ENCODE results near the gene LCN6.
"Not testable (repeated sequence)": the region's sequence is repeated elsewhere in the genome, so short reads cannot be mapped to it uniquely, and the experiment has no call there.

The LCN6 gene

DNA sequence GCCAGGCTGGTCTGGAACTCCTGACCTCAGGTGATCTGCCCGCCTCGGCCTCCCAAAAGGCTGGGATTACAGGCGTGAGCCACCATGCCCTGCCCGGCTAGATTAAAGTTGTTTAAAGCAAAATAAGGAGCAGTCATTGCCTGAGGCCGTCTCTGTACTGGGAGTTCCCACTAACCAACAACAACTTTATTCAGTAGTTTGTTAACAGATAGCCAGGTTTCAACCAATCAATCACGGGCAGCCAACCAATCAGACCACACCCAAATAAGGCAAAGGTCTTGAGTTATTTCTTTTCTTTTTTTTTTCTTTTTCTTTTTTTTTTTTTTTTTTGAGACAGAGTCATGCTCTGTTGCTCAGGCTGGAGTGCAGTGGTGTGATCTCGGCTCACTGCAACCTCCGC is 43.6 kb downstream of the LCN6 start:
- DNase-seq: not testable (repeated sequence)

DNA sequence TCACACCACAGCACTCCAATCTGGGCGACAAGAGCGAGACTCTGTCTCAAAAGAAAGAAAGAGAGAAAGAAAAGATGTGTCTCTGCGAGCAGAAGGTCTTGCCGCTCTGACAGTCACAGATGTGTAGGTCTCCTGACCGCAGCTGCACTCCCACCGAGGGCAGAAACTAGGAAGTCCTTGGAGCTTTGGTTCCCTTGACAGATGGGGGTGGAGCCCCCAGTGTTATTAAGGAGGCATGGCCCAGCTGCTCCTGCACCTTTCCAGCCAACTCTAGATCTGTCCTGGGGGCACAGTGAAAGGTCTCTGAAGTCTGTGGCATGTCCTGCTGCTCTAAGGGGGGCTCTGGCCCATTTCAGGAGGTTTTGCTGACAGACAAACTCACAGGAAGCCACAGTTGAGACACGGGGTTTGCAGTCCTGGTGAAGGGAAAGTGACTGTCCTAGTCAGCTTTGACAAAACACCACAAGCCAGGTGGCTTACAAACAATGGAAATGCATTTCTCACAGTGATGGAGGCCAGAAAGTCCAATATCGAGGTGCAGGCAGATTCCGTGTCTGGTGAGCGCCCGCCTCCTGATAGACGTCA is 45.0 kb downstream of the LCN6 start:
- DNase-seq: no peak

DNA sequence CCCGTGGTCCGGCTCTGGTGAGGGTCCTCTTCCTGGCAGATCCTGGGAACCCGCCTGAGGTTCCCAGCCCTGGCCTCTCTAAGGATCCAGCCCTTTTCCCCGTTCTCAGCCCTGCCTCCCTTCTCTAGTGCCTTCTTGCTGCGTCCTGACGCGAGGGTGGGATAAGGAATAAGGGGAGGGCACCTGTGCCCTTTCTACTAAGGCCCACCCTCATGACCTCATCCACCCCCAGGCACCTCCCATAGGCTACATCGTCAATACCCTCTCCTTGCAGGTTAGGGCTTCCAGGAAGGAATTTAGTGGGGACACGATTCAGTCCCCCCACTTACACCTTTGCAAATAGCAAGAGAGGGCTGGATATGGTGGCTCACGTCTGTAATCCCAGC is 46.7 kb downstream of the LCN6 start:
- DNase-seq: no peak

DNA sequence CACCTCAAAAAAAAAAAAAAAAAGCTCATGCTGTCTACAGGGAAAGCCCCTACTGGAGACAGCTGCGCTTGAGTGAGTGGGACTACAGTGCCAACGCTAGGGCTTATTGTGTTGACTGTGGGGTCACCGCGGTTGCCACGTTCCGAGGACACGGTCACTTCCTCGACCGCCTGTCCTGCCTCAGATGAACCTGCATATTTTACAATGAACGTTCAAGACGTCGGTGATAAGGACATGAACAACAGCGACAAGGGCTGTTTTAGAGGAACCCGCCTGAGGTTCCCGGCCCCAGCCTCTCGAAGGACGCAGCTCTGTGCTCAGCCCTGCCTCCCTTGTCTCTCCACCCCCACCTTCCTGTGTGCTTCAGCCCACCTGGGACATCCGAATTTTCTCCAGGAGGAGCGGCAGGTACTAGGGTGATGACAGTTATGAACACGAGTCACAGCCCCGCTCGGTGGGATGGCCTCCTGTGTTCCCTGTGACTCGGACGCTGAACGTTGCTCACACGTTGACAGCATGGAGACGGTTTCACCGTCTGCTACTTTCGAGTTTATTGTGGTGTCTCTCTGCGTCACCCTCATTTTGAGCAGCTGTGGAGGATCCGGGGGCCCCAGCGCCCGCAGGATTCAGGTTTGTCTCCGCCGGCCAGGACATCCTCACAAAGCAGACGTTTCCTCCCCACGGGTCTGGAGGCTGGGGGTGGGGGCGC is 47.2 kb downstream of the LCN6 start:
- DNase-seq: no peak

DNA sequence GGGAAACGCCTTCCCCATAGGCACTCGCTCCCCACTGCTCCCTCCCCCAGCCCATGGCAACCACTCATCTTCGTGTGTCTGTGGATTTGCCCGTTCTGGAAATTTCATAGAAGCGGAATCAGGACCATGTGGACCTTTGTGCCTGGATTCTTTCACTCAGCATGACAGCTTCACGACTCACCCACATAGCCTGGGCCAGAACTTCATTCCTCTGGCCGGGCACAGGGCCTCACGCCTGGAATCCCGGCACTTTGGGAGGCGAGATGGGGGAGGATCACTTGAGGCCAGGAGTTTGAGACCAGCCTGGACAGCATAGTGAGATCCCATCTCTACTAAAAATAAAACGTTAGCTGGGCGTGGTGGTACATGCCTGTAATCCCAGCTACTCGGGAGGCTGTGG is 48.0 kb downstream of the LCN6 start:
- DNase-seq: no peak

DNA sequence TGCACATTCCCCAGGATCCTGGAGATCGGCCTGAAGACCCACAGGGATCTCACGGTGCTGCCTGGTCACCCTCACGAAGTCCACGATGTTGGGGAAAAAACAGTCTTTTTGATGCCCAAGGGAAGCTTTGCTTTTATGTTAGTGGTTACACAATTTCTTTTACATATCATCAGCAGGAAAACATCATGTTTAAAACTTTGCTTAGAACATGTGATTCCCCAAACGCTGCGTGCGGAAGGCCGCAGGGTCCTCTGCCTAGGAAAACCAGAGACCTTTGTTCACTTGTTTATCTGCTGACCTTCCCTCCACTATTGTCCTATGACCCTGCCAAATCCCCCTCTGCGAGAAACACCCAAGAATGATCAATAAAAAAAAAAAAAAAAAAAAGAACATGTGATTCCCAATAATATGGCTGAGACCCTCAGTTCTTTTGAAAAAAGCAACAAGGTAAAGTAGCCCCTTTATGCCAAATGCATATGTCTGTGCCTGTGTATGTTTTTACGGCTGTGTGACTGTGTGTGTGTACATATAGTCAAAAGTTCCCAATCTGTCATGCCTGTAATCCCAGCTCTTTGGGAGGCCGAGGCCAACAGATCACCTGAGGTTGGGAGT is 49.6 kb downstream of the LCN6 start:
- DNase-seq: no peak

DNA sequence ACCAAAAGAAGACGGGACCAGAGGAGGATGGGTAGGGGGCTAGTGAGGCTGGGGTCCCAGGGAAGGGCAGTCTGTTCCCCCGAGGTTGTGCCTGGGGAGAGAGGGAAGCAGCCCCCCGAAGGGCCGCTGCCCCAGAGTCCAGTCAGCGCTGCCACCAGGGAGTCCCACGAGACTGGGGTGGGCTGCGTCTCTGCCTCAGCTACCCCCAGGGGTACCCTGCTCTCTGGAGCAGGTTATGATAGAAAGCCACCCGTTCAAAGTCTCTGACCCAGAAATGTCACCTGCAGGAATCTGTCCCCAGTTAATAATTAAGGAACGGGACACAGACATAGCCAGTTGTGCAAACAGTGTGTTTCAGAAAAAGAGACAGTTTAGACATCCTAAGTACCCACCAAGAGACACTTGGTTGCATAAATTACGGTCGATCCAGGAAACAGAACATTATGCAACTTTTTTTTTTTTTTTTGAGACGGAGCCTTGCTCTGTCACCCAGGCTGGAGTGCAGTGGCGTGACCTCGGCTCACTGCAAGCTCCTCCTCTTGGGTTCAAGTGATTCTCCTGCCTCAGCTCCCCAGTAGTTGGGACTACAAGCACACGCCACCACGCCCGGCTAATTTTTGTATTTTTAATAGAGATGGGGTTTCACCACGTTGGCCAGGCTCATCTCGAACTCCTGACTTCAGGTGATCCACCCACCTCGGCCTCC is 50.4 kb downstream of the LCN6 start:
- DNase-seq: no peak

DNA sequence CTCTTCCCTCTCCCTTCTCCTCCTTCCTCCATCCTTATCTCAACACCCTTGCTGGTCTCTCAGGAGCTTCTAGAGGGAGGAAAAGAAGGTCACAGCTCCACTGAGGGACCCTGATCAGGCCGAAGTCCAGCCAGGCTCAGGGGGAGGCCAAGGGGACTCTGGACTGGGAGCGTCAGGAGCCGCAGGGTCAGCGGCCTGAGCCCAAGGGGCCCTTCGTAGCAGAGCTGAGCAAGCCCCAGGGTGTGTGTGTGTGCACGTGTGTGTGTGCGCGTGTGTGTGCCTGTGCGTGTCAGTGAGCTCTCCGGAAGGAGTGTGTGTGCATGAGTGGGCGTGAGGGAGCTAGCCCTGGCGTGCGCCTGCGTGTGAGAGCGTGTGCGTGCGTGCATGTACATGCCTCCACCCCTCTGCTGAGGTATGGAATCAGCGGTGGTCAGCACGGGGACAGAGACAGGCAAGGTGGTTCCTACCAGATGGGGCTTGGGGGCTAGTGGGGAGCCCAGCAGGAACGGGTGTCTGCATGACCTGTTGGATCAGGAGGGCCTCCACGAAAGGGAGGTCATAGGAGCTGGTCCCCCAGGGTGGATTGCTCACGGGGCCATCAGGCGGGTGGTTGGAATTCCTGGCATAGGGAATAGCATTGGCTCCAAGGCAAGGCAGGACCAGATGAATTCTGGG is 51.0 kb downstream of the LCN6 start:
- DNase-seq: no peak

DNA sequence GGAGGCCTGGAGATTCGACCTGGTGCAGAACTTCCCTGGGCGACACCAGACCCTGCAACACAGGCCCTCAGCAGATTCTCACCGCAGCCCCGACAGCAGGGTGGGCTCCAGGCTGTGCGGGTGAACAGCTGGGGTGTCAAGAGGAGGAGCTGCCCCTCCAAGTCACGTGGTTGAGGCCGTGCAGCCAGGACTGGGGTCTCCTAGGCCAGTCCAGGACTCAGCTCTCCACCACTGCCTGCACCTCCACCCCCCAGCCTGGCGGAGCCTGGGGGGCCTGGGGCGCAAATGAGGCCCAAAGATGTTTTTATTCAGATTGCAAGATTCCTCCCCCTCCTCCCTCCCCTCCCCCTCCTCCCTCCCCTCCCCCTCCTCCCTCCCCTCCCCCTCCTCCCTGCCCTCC is 51.8 kb downstream of the LCN6 start:
- DNase-seq: no peak

DNA sequence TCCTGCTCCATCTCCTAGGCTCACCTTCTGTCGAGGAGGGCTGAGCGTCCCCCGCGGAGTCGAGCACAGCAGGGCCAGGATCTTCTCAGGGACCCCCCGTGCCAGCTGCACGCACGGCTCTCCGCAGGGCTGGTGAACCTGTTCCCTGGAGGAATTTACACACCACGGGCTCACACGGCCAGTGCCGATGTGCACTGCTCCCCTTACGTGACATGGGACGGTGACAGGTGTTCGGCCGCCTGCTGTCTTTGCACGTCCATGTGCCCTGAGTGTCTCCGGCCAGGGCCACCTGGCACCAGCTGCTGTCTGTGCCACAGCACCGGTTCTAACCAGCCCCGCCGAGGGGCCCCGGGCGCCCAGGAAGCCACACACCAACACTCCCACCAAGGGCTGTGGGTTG is 52.4 kb downstream of the LCN6 start:
- DNase-seq: peak; percentile 68

DNA sequence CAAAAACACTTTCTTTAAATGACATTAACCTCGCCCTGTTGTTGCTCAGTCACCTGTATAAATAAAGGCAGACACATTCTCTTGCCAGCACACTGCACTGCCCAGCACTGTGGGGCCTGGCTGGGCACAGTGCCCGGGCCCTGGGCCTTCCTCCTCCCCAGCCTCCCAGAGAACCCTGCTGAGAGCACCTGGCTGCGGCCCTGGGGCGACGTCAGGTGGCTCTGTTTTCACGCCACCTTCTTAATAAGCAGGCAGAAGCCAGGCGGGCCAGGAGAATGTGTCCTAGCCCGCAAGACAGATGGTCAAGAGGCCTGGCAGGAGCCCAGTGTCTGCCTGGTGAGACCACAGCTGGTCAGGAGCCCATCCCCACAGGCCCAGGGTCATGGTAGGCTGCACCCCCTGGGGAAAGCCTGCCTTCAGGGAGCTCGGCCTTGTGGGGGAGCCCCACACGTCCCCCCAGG is 52.9 kb downstream of the LCN6 start:
- peak; percentile 96 for DNase-seq

DNA sequence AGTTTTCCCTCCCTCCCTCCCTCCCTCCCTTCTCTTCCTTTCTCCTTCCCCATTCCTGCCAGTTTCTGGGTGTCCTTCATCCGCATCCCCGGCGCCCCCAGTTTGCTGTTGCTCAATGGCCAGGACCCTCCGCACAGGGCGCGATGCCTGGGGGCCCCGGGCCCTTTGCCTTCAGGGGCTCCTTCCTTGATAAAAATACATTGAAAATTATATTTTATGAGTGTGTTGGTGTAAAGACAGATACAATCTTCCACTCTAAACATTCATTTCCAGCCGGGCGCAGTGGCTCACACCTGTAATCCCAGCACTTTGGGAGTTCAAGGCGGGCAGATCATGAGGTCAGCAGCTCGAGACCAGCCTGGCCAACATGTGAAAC is 53.5 kb downstream of the LCN6 start:
- DNase-seq: no peak

DNA sequence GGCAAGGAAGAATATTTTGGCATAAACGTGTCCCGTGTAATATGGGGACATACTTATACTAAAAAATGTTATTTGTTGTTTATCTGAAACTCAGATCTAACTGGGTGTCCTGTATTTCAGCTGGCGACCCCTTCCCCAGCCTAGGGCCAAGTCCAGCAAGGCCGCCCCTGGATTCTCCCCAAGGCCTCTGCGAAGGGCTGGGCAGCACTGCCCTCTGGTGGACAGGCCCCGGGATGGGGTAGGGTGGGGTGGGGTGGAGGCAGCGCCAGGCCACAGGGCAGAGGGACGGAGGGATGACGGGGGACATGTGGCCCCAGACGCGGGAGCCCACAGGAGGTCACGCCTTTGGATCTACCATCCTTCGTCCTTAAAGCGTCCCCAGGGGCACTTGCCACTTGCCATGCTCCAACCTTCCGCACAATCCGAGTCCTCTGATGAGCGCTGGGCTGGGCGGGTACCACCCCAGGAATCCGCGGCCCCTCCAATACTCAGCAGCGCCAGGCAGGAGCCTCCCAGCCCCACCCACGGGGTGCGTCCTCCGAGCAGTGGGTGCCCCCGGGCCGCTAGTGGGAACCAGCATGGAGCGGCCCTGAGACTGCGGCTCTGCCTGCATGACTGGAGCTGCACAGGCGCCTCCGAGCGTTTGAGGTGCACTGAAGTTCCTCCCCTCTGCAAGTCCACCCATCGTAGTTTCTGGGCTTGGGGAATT is 54.0 kb downstream of the LCN6 start:
- DNase-seq: peak; percentile 61

Measured in NCI-H2029 (cell line).